ENCODE results near the gene MDFI.

- no peak for TF ChIP-seq CTCF (IDR thresholded peaks at IDR 0.05)
- no peak for TF ChIP-seq POLR2A (IDR thresholded peaks at IDR 0.05)
Observed at GRCh38 chr6:41655646-41656001, 17.4 kb downstream of the MDFI start.
